Measurements from ENCODE around the gene RRBP1.

The RRBP1 gene

DNA sequence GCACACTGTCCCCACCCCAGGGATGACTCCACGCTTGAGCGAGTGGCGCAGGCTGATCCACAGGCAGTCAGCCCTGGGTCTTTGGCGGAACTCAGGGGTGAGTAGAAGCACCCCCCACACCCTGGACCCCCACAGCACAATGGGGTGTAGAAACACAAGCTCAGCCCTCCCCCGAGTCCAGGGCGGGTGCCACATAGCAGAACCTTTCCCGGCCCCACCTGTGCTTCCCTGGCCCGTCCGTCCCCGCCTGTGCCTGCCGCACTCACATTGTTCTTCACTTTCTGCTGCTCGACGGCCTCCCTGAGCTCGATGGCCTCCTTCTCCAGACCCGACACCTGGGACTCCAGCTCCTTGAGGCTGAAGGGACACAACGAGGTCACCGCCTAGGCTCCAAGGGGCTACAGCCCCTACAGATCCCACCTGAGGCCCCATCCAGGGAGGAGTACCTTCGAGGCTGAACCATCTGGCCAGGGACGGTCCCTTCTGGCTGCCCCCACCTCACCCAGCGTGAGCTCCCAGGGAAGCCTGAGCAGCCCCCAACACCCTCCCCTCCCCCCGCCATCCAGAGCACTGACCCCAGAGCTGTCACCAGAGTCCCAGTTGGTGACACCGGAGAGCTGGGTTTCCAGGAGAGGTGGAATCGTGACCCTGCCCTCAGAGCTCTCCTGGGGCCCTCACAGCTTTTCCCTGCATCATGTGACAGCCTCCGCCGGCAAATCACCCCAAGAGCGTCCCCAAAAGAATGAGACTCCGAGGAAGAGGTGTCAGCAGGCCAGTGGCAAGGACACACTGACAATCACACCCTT is 56.6 kb downstream of the RRBP1 start:
- in situ Hi-C loops (cut with MboI; ENCODE audit: low sequenced_read_pairs), result no loop called here

DNA sequence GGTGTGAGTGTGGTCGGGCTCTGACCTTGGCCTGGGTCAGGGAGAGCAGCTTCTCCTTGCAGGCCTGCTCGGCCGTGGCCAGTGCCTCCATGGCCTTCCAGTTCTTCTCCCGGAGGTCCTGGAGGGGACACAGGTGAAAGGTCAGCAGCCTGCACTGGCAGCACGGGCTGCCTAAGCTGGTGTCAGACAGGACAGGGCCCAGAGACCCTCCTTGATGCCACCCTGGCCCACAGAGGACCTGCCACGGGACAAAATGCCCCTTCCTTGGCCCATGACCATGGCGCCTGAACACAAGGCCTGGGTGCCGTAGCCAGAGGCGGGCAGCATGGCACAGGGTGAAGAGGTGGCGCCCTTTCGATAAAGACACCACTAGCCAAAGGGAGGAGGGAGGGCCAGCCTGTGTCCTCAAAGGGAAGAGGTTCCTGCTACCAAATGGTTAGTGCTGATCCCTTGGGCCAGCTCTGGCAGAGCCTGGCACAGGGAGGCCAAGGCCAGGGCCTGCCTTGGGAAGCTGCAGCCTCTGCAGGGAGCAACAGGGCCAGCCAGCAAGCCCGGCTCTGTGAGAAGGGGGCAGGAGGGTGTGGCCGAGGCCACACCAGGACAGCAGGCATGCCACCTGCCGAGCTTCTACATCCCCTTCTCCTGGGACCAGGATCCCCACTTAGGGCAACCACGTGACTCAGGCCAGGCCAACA is 57.3 kb downstream of the RRBP1 start:
- in situ Hi-C loops (cut with MboI; ENCODE audit: low sequenced_read_pairs), result no loop called here

DNA sequence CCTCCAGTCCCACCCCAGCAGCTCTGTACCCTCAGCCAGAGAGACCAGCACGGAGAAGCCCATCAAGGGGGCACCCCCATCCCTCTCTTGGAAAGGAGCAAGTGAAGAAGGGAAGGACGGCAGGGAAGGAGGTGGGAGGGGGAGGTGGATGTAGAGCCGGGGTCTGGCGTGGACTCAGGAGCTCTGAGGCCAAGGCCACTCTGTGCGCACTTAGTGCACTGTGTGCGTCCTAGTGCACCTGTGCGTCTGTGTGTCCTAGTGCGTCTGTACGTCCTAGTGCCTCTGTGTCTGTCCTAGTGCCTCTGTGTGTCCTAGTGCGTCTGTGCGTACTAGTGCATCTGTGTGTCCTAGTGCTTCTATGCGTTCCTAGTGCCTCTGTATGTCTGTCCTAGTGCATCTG is 58.0 kb downstream of the RRBP1 start:
- in situ Hi-C loops (cut with MboI; ENCODE audit: low sequenced_read_pairs), result no loop called here

DNA sequence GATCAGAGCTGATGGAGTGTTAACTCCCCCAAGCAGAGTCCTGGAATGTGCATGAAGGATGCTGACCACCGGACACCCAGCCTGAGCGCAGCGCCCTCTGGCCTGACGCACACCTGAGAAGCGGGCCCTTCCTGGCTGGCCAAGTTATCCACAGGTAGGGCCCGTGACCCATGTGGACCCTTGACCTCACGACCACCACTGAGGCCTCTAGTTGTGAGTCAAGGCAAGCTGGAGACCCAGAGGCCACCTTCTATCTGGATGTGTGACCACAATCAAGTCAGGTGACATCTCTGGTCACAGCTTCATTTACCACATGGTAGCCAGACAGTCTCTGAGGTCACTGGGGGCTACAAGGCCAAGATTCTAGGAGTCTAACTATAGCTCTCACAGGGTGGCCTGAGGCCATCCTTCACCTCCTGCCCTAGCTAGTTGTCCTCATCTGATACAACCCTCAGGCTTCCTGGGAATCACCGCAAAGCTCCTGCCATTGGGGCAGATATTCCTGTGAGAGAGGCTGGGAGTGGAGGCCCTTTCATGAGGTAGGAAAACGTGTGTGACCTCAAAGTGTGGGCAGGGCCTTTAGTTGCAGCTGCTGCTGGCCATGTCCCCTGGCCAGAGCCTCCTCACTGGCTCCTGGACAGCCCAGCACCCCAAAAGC is 59.1 kb downstream of the RRBP1 start:
- in situ Hi-C loops (cut with MboI; ENCODE audit: low sequenced_read_pairs), result no loop called here

DNA sequence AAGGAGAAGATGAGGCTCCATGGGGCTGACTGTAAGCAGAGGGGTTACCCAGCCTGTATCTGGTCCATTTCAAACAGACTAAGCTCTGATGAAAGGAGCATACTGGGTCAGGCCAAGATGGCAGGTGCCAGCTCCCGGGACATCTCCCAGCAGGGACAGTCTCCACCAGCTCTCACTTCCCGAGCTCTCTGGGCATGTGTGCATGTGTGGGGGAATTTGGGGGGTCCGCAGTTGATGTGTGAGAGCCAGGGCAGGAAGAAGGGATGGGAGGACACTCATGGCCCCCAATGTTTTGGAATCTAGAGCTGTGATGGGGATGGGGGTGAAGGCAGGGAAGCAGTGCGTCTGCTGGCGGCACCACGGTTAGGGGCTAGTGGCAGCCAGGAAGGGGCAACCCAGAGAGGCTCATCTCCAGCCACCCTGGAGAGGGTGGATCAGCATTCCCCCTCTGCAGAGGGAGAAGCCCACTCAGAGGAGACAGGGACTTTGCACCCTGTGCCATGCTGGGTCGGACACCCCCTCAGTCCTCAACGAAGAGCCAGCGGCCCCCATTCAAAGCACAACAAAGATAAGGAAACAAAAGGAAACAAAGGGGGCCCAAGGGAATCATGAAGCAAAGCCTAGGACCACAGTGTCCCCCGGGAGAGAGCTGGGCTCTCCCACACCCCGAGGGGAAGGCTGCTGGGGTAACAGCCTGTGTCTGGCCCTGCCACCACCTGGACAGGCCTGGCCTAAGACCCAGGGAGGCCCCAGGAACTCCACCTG is 59.8 kb downstream of the RRBP1 start:
- in situ Hi-C loops (cut with MboI; ENCODE audit: low sequenced_read_pairs), result no loop called here

DNA sequence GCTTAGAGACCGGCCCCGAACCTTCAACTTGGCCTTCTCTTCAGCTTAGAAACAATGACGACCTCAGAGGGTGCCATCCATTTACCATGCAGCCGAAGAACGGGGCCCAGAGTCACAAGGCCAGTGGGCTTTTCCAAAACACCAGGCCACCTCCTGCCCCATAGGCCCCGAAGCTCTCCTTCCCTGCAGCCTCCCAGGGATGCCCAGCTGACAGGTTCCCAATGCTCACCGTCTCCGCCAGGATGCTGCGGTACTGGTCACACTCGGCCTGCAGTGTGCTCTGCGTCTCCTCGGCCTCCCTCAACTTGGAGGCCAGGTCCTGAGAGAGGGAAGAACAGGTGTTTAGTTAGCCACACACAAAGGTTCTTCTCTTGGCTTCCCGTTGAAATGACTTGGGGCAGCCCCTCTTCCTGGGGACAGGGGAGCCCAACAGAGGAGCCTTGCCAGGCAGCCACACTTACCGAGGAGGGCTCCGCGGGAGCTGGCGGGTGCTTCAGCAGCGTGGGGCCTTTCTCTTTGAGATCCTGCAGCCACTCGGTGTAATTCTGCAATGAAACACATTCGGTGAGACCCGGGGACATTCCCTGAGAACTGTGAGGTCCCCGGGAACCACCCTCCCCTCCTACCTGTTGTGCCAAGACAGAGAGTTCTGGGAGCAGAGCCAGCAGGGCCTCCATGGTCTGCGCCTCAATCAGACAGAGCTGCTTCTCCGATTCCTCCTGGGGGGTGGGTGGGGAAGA is 60.6 kb downstream of the RRBP1 start:
- in situ Hi-C loops (cut with MboI; ENCODE audit: low sequenced_read_pairs), result no loop called here

DNA sequence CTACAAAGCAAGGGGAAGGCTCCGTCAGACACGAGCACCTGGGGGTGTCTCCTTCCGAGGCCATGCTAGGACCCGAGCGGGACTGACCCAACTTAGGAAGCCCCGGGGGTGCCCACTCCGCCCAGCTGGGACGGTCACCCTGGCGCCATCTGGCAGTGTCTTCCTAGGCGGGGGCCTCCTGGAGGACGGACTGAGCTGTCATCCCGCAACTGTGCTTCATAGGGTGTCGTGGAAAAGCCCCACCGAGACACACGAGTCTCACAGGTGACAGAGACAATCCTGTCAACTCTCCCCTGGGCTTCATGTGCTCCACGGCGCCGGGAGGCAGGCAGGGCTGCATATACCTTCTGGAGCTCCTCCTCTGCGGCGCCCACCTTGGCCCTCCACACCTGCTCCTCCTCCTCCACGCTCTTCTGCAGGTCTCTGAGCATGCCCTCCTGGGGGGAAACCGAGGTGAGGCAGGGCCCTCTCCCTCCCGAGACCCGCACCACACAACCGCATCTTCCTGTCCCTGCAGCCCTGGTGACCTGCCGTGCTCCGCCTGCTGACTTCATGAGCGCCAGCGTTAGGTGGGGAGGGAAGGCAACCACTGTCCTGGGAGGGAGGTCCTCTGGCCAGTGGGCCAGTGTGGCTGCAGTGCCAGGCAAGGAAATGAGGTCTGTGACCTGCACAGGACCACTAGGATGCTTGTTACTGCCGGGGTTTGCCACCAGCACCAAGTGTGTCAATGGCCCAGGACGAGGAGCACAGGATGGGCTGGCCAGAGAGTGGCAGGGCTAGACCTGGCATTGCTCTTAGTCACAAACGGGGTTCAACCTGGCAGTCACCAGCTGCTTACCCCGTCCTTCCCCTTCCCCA is 61.4 kb downstream of the RRBP1 start:
- in situ Hi-C loops (cut with MboI; ENCODE audit: low sequenced_read_pairs), result no loop called here

DNA sequence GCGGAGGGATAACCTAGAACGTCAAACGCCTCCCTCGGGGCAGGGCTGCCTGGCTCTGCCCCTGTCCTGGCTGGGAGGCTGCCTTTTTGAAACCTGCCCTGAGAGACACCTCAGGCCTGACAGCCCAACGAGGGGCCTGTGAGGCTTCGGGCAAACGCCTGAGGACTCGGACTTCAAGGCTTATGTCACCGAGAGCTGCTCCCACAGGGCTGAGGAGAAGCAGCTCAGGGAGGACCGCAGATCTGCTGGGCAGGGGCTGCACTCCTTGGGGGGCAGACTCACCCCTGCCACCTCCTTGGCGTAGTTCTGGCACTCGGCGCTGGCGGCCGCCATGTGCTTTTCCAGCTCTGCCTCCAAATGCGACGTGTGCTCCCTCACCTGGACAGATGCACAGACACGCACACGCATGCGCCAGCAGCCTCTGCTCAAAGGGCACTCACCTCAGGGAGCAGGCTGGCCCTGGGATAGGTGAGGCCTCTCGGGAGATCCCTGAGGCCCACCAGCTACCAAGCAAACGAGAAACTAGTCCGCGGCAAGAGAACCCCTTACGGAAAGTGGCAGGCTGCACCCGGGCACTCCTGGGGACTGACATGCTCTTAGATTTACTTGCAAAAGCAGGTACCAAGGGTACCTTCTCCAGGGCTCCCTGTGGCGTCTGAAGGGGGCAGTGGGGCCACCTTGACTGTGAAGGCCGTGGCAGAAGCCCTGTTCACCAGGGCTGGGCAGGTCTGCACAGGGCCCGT is 62.5 kb downstream of the RRBP1 start:
- in situ Hi-C loops (cut with MboI; ENCODE audit: low sequenced_read_pairs), result no loop called here

DNA sequence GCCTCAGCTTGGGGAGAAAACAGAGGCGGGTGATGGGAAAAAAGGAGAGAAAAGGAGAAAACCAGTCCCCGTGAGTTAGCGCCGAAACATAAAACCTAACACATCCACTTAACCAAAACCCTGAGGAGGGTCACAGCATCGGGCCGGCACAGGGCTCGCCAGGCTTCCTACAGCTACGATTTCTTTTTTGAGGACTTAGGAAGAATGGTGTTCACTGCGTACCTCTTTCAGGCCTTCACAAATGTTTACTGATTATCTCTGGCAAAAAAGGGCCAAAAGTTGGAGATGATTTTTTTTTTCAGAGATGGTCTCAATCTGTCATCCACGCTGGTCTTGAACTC is 63.4 kb downstream of the RRBP1 start:
- in situ Hi-C loops (cut with MboI; ENCODE audit: low sequenced_read_pairs), result no loop called here

DNA sequence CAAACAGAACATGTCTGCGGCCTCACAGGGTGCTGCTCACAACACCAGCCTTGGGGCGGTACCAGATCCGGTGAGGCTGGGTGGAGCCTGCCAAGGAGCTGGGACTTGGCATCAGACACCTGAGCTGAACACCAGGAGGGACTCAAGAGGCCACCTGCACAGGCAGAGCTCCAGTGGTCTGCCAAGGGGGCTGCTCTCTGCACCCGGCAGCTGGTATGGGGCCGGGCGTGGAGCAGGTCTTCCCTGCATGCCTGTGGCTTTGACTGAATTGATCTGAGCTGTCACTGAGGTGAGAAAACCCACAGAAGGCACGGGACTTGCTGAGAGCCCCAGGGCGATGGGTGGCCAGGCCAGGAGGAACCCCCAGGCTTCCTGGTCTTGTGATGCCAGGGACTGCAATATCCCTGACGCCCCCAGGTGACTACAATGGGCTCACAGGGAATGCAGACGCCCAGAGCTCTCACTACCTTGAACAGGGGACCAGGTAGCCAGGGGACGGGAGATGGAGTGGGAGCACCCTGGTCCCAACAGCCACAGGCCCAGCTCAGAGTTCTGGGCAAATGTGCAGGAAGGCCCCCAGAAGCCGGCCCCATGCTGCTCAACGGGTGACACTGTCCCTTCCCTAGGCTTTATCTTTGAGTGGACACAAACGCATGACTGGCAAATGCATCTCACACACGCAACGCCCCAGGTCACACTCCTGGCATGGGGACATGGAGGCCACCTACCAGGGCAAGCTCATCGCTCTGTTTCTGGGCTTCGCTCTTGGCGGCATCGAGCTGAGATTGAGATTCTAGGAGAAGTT is 64.0 kb downstream of the RRBP1 start:
- in situ Hi-C loops (cut with MboI; ENCODE audit: low sequenced_read_pairs), result no loop called here

DNA sequence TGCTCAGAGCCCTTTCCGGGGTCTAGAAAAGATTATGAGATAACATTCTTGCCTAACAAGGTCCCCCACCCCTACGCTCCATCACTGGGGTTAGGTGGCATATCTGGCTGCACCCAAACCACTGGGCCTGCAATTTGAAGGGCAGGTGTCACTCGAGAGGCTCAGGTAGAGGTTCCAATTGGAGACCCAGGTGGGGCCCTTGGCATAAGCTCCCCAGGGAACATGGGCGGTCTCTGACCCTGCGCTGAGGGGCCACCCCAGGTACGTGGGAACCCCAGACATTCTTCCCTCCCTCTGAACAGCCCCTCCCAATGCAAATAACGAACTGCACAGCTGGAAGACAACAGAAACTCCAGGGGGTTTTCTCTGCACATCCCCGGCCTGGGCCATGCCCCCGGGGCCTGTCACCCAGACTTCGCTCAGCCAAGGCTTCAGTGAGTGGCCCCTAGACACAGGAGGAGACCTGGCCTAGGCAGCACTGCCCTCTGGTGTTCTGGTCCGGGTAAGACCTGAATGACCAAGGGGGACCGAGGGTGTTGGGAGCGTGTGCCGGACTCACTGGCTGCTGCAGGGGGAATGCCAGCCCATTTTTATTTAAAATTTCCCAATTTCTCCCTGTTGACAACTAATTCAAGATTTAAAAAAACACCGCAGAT is 64.7 kb downstream of the RRBP1 start:
- in situ Hi-C loops (cut with MboI; ENCODE audit: low sequenced_read_pairs), result no loop called here

DNA sequence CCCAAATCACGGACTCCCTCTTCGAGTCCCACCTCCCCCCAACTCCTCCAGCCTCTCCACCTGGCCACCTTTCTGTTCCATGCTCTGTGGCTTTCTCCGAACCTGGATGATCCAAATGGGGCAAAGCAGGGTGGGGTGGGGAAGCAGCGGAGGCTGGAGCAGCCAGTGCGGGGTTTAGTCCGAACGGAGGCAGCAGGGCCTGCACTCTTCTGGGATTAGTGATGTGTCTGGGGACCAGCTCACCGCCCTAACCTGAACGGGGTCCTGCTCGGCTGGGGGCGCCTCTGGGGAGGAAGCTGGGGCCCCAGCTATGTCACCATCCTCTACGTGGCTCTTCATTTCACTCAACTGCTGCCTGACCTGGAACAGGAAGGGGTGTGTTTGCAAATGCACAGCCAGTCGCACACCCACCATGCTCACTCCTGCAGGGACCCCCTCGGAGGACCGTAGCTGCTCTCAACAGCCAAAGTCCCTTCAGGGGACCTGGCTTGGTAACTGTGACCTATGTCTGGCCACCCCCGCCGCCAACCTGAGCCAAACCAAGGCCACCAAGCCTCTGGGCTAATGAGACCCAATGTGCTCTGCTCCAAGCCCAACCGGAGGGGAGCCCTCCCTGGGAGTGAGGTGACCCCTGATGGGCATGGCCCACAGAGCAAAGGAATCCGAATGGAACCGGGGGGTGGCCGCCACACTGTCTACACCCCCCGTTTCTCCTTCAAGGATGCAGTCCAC is 65.4 kb downstream of the RRBP1 start:
- in situ Hi-C loops (cut with MboI; ENCODE audit: low sequenced_read_pairs), result no loop called here

DNA sequence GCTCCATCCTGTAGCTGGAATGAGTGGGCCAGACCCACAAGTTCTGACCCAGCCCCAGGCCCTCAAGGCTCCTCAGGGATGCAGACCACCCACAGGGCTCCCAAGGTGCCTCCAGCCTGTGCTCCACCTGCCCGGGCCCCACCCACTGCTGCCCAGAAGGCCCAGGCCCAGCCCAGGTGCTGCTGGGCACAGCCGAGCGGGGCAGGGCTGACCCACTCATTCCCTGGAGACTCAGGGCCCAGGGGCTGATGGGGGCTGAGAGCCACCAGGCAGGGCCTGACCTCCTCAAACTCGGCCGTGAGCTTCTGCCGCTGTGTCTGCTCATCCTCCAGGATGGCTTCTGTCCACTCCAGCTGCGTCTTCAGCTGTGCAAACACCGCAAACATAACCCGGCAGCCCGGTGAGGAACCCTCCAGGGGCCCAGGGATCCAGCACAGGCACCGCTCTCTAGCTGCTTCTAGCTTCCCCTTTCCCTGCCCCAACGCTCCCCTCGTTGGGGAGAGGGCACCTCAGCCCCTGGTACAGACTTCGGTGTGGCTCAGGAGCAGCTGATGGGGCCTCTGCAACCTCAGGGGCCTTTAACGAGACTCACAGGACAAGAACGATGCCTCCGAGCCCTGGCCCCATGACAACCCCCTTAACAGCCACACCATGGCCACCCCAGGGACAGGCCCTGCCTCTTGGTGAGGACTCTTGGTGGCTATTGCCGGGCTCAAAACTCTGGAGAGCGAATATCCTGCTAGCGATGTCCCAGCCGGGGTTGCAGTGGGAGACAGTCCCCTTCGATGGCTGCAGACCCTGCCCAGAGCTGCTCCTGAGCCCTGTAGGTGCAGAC is 66.2 kb downstream of the RRBP1 start:
- in situ Hi-C loops (cut with MboI; ENCODE audit: low sequenced_read_pairs), result no loop called here

DNA sequence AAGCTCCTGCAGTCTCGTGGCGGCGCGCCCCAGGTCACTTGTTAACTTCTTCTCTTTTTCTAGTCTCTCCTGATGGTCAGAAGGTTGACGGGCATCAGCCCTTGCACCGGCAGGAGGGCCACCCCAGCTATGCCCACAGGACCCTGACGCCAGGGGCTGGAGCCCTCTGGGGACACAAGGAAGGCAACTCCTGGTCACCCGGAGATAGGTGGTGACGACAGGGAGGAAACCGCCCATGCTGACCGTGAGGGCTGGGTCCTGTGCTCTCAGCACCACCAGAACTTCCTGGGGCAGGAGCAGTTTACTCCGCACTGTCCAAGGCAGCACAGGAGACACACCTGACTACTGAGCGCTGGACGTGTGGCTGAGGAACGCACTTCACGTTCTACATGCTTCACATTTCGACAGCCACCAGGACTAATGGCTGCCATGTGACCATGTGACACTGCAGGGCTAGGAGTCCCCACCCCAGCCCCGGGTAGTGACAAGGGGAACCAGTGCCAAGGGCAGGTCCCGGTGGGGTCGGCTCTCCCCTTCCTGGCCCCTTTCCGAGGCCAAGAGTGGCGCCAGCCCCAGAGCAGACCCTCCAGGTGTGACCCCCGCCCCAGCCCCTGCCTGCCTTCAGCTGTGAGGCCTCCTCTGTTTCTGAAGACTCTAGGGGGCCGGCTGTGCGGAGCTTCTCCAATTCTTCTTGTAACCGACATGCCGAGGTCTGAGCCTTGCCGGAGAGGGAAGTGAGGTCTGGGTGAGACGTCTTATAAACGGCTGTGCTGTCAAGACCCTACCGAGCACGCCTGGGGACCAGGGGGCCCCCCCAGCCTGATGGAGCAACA is 67.0 kb downstream of the RRBP1 start:
- in situ Hi-C loops (cut with MboI; ENCODE audit: low sequenced_read_pairs), result no loop called here

DNA sequence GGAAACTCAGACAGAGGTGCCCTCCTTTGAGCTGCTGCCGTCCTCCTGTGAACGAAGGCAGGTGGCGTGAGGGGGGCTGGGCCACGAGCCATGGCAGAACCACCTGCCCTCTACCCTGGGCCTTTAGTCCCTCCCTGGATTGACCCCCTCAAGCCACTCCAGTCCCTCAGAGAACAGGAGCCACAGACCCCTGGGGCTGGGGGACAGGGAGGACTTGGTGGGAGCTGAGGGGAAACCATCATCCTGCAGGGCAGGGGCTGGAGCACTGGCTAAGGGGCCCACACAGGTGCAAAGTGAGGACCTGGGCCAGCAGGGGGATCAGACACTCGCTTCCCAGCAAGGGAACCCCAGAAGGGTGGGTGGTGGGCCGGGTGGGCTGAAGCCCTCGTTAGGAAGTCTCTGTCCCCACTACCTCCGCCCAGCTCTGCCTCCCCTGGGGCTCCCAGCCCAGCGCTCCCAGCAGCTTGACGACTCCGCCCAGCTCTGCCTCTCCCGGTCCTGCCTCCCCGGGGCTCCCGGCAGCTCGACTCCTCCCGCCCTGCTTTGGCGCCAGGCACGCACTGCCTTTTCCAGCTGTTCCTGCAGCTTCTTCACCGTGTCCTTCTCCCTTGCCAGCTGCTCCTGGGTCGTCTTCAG is 67.7 kb downstream of the RRBP1 start:
- in situ Hi-C loops (cut with MboI; ENCODE audit: low sequenced_read_pairs), result no loop called here
